Stimulated activated CD8-positive, alpha-beta memory T cell treated with anti-CD3 and anti-CD28 coated beads, Interleukin-2, amount 100 ng/mL, for 48 hours (primary cell): ENCODE data around the gene FGFR1OP2.
"Not testable (repeated sequence)": the region's sequence is repeated elsewhere in the genome, so short reads cannot be mapped to it uniquely, and the experiment has no call there.

Source experiments
- DNase-seq, 2 donors: peaks; one replicate each; pipeline ENCODE4 v3.0.0-alpha.2; 2020; ENCODE audit warnings: low read depth in 2 of 2

The FGFR1OP2 gene

DNA sequence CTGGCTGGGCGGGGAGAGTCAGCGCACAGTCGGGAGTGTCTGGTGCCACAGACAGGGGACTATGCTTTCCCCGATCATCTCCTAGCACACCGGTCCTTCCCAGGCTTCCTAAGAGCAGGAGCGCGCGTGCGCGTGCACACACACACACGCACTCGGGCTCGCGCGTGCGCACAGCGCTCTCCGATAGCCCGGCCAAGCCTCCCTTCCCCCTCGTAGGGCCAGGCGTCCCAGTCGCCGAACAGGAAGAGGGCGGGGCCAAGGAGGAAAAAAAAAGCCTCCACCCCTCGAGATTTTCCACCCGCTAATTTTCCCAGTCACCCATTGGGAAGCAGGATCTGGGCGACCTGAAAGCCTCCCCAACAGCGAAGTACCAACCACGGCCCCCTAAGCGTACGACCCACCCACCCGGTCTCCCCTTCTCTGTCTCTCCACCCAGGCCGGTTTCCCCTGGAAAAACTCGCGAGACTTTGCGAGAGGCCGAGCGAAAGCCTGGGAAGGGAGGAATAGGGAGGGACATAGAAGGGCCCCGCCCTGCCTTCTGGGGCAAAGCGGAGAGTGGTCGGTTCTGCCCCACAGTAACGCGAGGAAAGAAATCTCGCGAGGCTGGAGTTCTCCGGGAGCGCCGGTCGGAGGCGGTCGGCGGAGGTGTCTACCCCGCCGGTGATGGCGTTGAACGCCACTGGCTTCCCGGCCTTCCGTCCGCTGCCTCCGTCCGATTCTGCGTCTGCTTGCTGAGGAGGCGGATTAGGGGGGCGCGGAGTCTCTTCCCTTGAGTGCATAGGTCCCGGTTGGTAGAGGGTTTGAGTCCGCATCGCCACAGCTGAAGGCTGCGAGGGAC lies at the start of gene FGFR1OP2, which contains the start of gene INTS13:
TSS of gene FGFR1OP2 (plus strand) at position 608 of the 838 bp plus-strand sequence. CDS start 15,689 bp downstream, outside the sequence.
TSS of gene INTS13 (minus strand) at position 119 of the 838 bp plus-strand sequence. CDS start 1,178 bp downstream, outside the sequence.
- DNase-seq = peak; percentile 94 to 95

DNA sequence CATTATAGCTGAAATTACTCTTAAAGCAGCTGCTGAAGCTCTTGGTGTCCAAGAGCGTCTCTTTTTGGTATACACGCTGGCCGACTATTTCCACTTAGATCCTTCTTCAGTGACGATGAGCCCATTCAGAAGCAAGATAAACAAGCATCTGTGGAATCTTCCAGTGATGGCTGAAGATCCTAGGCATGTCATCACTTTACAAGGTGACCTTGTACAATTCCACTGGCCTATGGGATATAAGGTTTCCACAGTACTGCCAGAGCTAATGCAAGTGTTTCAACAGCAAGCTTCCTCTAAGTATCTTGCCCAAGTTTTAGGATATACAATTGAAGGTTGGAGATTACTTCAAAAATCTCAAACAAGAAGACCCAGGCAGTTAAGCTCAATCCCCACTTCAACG lies 47.5 kb upstream of the FGFR1OP2 start:
- no peak for DNase-seq

- DNase-seq = no peak
Measured at GRCh38 chr12:26891704-26892103, 46.6 kb upstream of the FGFR1OP2 start.

DNA sequence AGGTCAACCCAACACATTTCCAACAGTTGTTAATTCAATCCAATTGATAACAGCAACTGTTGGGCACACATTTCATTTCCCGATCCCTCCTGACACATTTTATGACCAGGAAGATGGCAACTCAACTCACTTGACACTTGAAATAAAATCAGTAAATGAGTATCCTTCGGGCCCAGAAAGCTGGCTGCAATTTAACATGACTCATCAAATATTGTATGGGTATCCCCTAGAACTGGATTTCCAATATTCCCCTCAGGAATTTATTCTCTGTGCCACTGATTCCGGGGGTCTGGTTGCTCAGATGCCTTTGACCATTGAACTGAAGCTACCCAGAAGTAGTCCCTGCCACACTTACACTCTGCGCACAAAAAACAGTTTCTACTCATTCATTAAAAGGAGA lies 42.6 kb upstream of the FGFR1OP2 start:
- DNase-seq = no peak

DNA sequence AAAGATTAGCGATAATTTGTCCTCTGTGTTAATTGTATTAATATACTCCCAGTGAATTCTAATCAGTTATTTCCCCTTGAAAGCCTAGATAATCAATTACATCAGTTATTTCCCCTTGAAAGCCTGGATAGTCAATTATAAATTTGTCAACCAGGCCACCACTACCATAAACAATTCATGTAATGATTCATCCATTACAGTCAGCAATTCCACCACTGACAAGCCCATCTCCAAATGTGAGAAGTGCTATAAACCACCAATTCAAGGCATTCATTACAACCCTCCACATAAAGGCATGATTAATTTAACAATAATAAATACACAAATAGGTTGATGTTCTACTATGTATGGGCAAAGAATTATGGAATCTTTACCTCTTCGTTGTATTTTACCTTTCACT lies 41.4 kb upstream of the FGFR1OP2 start:
- no peak for DNase-seq

DNA sequence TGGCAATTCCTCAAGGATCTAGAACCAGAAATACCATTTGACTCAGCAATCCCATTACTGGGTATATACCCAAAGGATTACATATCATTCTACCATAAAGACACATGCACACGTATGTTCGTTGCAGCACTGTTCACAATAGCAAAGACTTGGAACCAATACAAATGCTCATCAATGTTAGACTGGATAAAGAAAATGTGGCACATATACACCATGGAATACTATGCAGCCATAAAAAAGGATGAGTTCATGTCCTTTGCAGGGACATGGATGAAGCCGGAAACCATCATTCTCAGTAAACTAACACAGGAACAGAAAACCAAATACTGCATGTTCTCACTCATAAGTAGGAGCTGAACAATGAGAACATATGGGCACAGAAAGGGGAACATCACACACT lies 34.9 kb upstream of the FGFR1OP2 start:
- DNase-seq = not testable (repeated sequence)

DNA sequence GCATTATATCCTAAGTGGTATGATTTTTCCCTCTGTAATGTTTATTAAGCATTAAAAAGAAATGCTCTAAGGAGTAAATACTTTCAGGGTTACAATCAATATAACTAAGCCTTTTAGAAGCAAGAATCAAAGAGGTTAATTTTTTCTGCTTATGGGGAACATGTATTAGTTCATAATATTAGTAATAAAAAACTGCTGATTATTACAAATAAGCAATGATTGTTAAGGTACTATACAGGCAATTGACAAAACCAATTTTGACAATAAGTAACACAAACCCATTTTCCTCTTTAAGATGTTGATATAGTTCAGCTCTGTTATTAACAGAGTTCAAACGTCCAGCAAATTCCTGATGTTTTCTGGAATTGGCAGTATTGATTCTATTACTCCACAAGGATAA lies 32.2 kb upstream of the FGFR1OP2 start:
- no peak for DNase-seq

DNA sequence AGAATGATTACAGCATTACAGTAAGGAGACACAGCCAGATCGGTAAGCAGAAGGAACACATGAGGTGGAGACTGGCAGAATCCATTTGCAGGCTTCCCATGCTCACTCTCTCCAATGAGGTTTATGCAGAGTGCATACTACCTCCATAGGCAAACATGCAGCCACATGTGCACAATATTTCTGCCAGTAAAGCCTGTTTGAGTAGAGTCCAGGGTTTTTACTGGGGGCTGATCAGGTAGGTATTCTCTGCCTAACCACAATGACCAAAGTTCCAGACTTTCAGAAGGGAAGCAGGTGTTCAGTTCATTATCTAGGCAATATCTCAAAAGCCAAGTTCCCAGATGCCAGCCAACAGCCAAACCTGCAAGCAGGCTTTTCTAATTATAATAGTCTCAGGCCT lies 31.6 kb upstream of the FGFR1OP2 start:
- no peak for DNase-seq

- DNase-seq = no peak
Measured at GRCh38 chr12:26918321-26919215, 19.7 kb upstream of the FGFR1OP2 start.

DNA sequence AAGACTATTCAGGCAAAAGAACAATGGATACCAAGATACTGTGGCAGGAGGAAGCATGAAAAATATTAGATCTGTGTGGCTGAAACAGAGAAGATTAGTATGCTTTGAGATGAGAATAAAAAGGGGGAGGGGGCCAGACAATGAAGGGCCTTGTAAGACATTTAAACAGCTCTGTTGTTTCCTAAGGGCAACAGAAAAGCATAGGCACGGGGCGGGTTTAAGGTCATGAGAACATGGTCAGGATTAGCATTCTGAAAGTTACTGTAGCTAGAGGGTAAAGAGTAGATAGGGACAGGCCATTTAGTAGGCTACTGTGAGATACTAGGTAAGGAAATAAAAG lies 19.1 kb upstream of the FGFR1OP2 start:
- no peak for DNase-seq

- no peak for DNase-seq
Measured at GRCh38 chr12:26921886-26922285, 16.4 kb upstream of the FGFR1OP2 start.

DNA sequence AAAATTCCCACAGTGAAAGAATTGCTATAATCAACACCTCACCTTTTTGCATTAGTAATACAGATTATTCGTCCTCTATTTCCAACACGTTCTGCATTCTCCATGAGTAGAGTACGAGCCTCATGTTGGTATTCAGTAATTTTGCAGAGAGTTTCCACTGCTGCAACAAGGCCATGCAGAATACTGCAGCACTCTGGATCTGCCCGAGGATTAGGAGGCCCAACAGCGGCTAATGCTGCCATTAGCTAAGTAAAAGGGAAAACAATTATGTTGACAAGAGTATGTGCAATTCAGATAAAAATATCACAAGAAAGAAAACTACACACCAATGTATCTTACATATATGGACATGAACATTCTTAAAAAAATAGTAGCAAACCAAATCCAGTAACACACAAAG lies 9.6 kb upstream of the FGFR1OP2 start:
- no peak for DNase-seq

- DNase-seq = no peak
Measured at GRCh38 chr12:26929590-26929989, 8.7 kb upstream of the FGFR1OP2 start.

DNA sequence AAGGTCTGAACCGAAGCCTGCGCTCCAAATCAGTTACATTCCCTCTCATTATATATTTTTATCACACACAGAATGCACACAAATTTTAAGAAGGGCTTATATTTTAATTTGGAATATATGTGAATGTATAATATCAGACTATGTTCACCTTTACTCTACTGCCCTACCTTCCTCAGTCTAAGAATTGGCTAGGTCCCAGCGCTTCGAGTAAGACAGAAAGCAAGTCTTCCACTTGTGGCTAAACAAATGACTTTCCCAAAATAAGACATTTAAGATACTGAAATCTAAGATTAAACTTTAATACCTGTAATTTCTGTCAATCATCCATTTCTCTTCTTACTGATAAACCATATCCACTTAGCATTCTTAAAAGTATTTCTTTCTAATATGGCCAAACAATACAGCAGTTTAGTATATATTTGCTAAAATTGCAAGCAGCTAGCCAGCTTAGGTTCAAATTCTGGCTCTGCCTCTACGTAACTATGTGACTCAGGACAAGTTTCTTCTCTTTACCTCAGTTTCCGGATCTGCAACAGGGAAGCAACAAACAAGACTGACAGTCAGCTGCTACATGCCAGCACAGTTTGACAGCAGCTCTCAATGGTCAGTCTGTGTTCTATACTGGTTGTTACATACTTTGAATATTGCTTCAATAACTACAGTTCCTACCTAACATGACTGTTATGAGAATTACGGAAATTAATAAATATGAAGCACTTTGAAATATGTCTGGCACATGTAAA lies 2.5 kb upstream of the FGFR1OP2 start:
- no peak for DNase-seq

DNA sequence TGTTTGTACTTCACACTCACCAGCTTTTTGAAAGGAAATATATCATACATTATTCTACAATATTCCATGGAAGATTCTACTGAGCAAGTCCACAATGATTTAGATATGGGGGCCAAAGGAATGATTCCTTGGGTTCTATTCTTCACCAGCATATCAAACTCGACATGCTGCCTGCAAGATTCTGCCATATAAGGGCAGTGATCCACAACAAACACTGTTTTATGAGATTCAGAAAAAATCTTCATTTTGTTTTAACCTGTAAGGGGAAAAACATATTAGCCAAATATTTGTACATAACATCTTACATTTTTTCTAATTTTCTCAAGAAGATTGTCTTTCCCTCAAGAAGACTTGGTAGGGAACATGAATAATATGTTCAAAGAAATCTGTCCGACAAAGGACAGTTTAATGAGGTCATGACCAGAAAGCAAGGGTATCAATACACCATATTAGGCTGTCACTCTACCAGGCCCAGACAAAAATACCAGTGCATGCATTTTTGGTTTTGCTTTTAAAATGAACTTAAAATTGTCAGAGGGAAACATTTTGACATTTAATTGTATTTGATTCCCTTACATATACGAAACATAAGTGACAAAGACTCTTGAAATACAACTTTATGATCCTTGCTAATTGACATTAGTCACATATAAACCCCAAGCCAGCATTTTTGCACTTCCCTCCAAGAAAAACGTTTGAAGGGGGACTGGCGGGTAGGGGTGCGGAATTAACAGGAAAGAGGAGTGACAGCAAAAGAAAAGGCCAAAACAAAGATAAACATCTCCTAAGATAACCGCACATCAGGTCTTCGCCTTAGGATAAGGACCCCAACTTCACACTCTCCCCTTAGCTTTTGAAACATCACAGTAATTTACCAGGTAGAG lies 1.5 kb upstream of the FGFR1OP2 start:
- DNase-seq = no peak

GRCh38 chr12:26937443-26937862 lies 817 bp upstream of the FGFR1OP2 start:
- no peak for DNase-seq

DNA sequence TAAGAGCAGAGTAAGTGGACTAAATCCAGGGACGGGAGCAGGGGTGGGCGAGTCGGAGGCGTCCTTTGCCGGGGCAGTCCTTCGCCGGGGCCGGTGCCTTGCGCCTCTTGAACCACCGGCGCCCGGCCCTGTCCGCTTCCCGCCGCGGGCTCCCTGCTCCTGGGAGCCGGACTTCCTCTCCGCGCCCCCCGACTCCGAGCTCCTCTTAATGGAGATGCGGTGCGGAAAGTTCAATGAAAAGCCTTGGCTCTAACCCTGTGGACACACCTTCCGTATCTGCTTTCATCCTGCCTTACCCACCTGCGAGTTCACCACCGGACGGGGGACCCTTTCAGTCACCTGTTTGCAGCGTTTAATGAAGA lies 412 bp downstream of the FGFR1OP2 start:
- DNase-seq = peak in 1 of 2 donors; percentile 15

DNA sequence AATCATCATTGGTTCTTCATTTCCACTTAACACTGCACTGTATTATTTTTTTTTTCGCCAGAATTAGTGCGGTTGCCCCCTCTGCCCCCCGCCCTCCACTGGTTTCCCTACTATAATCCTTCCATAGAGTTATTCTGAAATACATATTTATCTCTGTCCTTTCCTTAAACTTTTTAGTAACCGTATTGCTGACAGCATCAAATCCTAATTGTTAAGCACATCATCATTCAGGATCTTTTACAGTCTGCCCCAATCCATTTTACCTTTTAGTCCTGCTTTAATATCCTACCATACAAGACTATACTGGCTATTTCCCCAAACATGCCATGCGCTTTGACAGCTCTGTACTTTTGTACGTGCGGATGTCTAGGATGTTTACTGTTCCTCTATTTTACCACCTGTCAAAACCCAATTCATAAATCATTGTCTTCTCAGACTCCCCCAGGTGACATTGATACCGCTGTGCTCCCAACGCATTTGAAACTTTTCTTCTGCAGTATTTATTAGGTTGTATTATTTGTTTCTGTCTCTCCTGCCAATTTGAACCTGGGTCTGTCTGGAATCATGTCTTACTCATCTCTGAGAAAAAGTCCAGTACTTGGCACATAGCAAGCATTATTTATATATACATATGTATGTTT lies 1.0 kb downstream of the FGFR1OP2 start:
- no peak for DNase-seq

GRCh38 chr12:26939953-26940352 lies 1.7 kb downstream of the FGFR1OP2 start:
- no peak for DNase-seq

DNA sequence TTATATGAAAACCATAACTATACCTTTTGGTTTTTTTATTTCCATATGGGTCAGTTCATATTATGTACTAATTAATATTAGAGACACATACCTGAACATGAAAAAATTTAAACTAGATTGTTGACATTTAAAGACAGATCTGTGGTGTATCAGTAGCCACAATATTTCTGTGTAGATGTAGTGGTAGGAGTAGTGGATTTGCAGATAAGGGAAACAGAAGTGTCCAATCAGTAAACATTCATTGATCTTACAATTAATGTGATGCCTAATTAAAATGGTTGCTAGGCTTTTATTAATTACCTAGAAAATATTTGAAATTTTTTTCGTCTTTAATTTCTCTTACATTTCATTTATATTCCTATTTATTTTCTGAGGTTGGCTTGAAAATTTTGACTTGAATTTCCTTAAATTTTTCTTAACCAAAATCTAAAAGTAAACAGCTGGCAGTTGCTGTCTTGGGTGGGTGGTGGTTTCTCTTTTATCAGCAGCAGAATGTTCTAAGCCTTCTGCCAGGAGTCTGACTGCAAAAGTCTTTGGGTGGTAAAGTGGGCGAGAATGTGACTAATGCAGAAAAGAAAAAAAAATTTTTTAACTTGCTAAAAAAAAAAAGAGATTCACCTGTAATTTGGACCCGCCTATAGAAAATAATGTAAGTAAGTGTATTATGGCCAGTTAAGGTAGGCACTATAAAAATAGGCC lies 2.4 kb downstream of the FGFR1OP2 start:
- no peak for DNase-seq
